Body of pancreas (tissue), 4 donors: Measurements from ENCODE around the gene GNAZ. TPM values are rescaled to one million over a fixed set of nuclear protein-coding genes. Genes with fewer than 3 reads are reported as not detected.

Experiments
- ATAC-seq: fragments of 150-250 bp; one replicate; pipeline ENCODE4 v1.9.1; 2016
- DNase-seq, 4 donors: peaks; one replicate each; pipeline ENCODE4 v3.0.0-alpha.2; 2019
- H3K27ac ChIP-seq, 4 donors: fragments of 200-600 bp; sonication (generic); 1 replicate in 3 of 4; 2 replicates in 1 of 4; pipeline versions ENCODE4 v1.5.1 to v1.6.1; 2016 to 2019; ENCODE audit warnings: mild to moderate bottlenecking in 1 of 4, mixed read lengths in 1 of 4, moderate library complexity in 1 of 4
- H3K27me3 ChIP-seq, 2 donors: fragments of 200-600 bp; sonication (generic); one replicate each; pipeline ENCODE4 v1.6.0; 2016; ENCODE audit warnings: mild to moderate bottlenecking in 1 of 2
- H3K36me3 ChIP-seq, 2 donors: fragments of 200-600 bp; sonication (generic); replicated peaks in 1 of 2; 2 replicates each; pipeline ENCODE4 v1.5.1; 2016; ENCODE audit warnings: low read depth in 2 of 2; ENCODE audit not compliant: insufficient read depth in 1 of 2
- H3K4me1 ChIP-seq: fragments of 200-600 bp; sonication (generic); one replicate; pipeline ENCODE4 v1.6.0; 2016
- H3K4me3 ChIP-seq, 2 donors: fragments of 200-600 bp; sonication (generic); 1 replicate in 1 of 2; 2 replicates in 1 of 2; pipeline ENCODE4 v1.5.1; 2016 to 2019
- H3K9me3 ChIP-seq, 3 donors: fragments of 200-600 bp; sonication (generic); 1 replicate in 2 of 3; 2 replicates in 1 of 3; pipeline ENCODE4 v1.5.1; 2016
- POLR2A ChIP-seq, 3 donors: fragments of 450-650 bp; IDR thresholded peaks; one replicate each; pipeline ENCODE4 v1.6.1; 2016; ENCODE audit warnings: antibody characterized with exemption in 3 of 3, mild to moderate bottlenecking in 2 of 3
- WGBS, 2 donors: methylation state at CpG; one replicate each; pipeline ENCODE4 v1.1.5; 2017; 5-methylcytosine and 5-hydroxymethylcytosine counted together
- intact Hi-C: fragments of 100-400 bp; cut with DNase I; formaldehyde crosslinking; loops from one replicate; pipeline ENCODE4 v1.15.1; 2023
- total RNA-seq, 2 donors: library from RNA; depleted of rRNA; stranded (reverse); fragments of >200 nt; gene quantifications; one replicate each; pipeline ENCODE4 v1.1.0, GENCODE V29; 2016
- TF ChIP-seq, protein P1 (sequence below), 7 experiments: fragments of 450-650 bp in 4 of 7; fragments of 200-600 bp in 3 of 7; sonication (generic) in 3 of 7; IDR thresholded peaks; one replicate each; pipeline ENCODE4 v1.5.1; 2016 to 2019; ENCODE audit warnings: antibody characterized with exemption in 7 of 7

Gene GNAZ
- total RNA-seq, 2 donors from 2014 or later, result 0.33 to 2.3 TPM

DNA sequence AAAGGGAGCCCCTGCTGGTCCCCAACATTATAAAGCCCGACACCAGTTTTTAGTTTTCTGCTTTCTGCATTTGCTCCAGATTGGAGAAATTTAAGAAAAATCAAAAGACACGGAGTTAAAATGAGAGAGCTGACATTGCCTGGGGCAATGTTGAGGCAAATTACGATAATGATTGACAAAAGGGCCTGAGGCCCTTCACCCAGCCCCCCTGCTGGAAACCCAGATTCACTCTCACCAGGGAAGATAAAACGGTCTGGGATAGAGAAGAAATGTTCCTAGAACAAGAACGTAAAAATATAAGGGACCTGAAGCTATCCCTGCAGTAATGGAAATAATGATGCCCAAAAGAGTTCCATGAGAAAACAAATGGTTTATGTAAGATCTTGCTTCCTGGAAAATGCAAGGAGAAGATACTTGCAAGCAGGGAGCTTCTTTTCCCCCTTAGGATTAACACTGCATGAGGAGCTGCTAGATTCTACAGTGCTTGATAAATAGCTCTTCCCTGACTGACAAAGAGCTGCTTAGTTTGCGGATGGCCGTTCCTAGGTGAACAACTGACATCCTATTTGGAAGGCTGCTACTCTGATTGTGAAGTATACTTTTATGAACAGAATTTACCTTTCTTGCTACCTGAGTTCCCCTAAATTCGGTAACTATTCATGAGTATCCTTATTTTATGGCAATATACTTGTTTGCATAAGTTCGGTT is 40.6 kb upstream of the GNAZ start:
- TF ChIP-seq, protein P1, sequence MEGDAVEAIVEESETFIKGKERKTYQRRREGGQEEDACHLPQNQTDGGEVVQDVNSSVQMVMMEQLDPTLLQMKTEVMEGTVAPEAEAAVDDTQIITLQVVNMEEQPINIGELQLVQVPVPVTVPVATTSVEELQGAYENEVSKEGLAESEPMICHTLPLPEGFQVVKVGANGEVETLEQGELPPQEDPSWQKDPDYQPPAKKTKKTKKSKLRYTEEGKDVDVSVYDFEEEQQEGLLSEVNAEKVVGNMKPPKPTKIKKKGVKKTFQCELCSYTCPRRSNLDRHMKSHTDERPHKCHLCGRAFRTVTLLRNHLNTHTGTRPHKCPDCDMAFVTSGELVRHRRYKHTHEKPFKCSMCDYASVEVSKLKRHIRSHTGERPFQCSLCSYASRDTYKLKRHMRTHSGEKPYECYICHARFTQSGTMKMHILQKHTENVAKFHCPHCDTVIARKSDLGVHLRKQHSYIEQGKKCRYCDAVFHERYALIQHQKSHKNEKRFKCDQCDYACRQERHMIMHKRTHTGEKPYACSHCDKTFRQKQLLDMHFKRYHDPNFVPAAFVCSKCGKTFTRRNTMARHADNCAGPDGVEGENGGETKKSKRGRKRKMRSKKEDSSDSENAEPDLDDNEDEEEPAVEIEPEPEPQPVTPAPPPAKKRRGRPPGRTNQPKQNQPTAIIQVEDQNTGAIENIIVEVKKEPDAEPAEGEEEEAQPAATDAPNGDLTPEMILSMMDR (IDR thresholded peaks at IDR 0.05), result no peak
- TF ChIP-seq POLR2A (IDR thresholded peaks at IDR 0.05), result no peak
- H3K36me3 ChIP-seq, result no peaks in the 10 kb centered on the region
- WGBS, 2 donors, result 64 to 66% methylated on average over 9 of the region's 9 CpGs

DNA sequence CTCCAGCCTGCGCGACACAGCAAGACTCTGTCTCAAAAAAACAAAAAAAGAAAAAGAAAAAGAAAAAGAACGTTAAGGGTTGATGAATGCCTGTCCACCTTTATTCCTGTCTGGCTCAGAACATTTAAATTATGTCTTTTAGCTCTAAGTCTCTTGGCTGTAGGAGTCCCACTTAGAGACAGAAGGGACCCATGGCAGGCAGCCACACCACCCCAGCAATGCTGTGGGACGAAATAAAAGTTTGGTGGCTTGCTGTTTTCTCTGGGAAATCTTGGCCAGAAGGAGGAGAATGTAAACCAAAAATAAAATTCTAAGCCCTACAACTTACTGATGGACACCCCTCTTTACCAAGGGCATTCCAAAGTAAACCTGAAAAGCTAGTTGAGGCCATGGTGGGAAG is 38.9 kb upstream of the GNAZ start:
- intact Hi-C loops, result no loop called here
- Histone ChIP-seq H3K36me3 (no peaks in the 10 kb centered on the region), H3K4me1 (no peaks in the 10 kb centered on the region), H3K9me3 (no peaks in the 10 kb centered on the region), H3K4me3 (no peak overlapping the region), H3K27ac (no peak overlapping the region), H3K27me3 (no peaks in the 10 kb centered on the region)
- TF ChIP-seq, protein P1 (IDR thresholded peaks at IDR 0.05), result no peak
- TF ChIP-seq POLR2A (IDR thresholded peaks at IDR 0.05), result no peak
- 64 to 70% methylated on average over 4 of the region's 4 CpGs for WGBS, 2 donors
- no peak for ATAC-seq
- DNase-seq, result no peak

More for the DNA sequence above, 40.6 kb upstream of the GNAZ start:
- no peak overlapping the region for H3K27ac ChIP-seq
- intact Hi-C loops, result no loop called here
- no peaks in the 10 kb centered on the region for H3K4me1 ChIP-seq
- ATAC-seq (no peak), DNase-seq (no peak)
- H3K4me3 ChIP-seq, result no peak overlapping the region
- H3K9me3 ChIP-seq, result no peaks in the 10 kb centered on the region
- no peaks in the 10 kb centered on the region for H3K27me3 ChIP-seq

DNA sequence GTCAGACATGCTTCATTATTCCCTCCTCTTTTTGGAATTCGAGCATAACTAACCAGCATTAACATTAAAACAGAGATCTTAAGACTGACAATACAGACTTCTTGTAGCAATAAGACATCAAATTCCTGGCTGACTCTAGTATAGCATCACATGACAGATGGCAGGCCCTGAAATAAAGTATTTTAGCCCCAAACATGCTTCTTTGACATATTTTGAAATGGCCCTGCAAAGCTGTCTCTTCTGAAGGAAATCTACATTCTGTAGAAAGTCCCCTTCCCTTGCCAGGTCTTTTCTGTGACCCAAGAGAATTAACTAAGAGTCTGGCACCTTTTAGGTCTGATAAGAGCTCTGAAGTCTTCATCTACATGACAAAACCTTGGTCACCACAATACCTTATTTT is 38.5 kb upstream of the GNAZ start:
- ATAC-seq (no peak), DNase-seq (no peak)
- Histone ChIP-seq H3K27me3 (no peaks in the 10 kb centered on the region), H3K4me3 (no peak overlapping the region), H3K36me3 (no peaks in the 10 kb centered on the region), H3K27ac (no peak overlapping the region), H3K4me1 (no peaks in the 10 kb centered on the region), H3K9me3 (no peaks in the 10 kb centered on the region)
- WGBS, 2 donors, result 47% methylated on average over 1 of the region's 1 CpG
- intact Hi-C loops, result no loop called here
- no peak for TF ChIP-seq POLR2A (IDR thresholded peaks at IDR 0.05)

DNA sequence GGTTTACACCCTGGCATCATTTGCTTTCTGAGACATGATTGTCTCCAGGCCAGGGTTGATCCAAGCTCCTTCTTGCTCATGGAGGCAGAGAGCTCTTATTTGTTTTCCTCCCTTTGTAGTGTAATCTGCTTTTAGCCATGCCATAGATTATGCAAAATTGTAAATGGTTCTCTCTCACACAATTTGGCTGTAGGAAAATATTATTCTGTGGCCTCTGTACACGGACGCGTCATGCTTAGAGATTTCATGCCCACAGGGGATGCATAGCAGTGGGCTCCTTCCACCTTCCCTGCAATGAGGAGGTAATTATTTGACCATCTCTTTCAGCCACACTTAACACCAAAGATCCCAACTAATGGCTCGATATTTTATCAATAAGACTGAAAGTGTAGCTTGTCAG is 37.7 kb upstream of the GNAZ start:
- WGBS, 2 donors, result 73 to 84% methylated on average over 4 of the region's 4 CpGs
- intact Hi-C loops, result no loop called here
- no peak overlapping the region for H3K27ac ChIP-seq

DNA sequence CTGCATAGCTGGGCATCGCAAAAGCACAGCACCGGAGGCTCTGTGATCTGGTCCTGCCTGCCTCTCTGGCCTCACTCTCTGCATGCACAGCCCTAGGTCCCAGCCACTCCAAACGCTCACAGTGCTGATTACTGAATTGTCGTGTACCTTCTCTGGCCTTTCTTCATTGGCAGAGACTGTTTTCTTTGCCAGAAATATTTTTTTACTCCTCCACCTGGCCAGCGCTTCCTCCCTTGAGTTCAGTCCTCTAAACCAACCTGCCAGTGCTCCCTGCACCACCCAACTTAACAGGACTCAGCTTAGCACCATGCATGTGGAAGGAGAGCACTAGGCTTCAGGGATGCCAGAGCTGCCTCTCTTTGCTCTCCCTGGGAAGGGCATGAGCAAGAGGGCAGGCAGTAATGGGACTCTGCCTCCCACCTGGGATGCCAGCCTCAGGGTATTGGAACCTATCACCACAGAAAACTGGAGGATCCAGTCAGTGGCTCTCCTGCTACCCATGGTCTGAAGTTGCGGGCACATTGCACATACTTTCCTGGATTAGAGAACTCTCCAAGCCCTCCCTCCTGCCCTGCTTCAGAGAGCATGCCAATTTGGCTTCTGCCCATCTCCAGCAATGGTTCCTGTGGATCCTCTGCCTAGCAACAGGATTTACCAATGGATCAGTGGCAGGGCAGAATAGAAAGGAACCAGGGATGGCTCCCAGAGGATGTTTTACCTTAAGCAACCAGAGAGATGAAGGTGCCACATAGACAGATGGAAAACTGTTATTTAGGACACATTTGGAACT is 37.0 kb upstream of the GNAZ start:
- no peak overlapping the region for H3K4me3 ChIP-seq
- H3K27me3 ChIP-seq, result no peaks in the 10 kb centered on the region
- no peaks in the 10 kb centered on the region for H3K36me3 ChIP-seq
- no peaks in the 10 kb centered on the region for H3K9me3 ChIP-seq
- no peaks in the 10 kb centered on the region for H3K4me1 ChIP-seq
- DNase-seq (no peak), ATAC-seq (no peak)
- H3K27ac ChIP-seq, result no peak overlapping the region
- TF ChIP-seq, protein P1 (IDR thresholded peaks at IDR 0.05), result no peak
- TF ChIP-seq POLR2A (IDR thresholded peaks at IDR 0.05), result no peak
- intact Hi-C loops, result no loop called here
- WGBS, 2 donors, result 77 to 78% methylated on average over 6 of the region's 6 CpGs

More for the DNA sequence above, 37.7 kb upstream of the GNAZ start:
- TF ChIP-seq, protein P1 (IDR thresholded peaks at IDR 0.05), result no peak
- no peak for TF ChIP-seq POLR2A (IDR thresholded peaks at IDR 0.05)
- DNase-seq (no peak), ATAC-seq (no peak)
- Histone ChIP-seq H3K4me3 (no peak overlapping the region), H3K4me1 (no peaks in the 10 kb centered on the region), H3K36me3 (no peaks in the 10 kb centered on the region), H3K27me3 (no peaks in the 10 kb centered on the region), H3K9me3 (no peaks in the 10 kb centered on the region)
